ENCODE results near the gene YBX2.
A peak's percentile ranks its signal among the peaks of the same experiment; 100 is the strongest.

YBX2 gene

DNA sequence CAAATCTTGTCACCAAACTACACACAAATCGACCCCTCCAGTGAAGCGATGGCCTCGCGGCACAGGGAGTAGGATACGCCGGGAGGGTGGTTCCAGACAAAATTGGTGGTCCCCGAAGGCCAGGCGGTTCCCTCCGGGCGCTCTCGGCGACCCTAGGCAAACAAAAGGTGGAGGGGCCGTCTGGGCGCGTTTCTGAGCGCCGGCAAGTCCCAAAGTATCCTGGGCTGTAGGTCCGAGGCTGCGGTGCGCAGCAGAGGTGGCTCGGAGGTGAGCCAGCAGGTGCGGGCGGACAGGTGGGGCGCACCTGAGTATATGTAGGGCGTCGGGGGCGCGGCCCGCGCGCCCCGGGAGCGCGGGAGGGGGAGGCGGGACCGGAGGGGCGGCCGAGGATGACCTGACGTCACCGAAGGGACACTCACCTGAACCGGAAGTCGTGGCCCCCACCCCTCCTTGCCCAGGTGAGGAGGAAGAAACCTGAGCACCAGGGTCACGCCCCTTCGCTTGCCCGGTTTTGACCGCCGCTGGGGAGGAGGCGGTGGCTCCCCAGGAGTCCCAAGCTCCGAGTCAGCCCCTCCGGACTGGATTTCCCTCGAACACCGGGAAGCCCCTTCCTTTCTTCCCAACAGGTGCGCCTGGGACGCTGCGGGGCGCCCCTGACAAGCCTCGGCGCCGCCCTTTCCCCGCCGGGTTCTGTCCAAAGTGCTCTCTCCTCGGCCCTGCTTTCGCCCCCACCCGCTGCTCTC lies 32.1 kb downstream of the YBX2 start, which contains the start of gene CLDN7:
CLDN7 (minus strand) TSS at position 287 of the 743 bp plus-strand sequence. CDS start 435 bp downstream, outside the sequence.
- H3K4me3 ChIP-seq (ENCODE audit: low read depth, low read length): peak within 1 kb of the TSS; percentile 57
- TF ChIP-seq, protein P1, sequence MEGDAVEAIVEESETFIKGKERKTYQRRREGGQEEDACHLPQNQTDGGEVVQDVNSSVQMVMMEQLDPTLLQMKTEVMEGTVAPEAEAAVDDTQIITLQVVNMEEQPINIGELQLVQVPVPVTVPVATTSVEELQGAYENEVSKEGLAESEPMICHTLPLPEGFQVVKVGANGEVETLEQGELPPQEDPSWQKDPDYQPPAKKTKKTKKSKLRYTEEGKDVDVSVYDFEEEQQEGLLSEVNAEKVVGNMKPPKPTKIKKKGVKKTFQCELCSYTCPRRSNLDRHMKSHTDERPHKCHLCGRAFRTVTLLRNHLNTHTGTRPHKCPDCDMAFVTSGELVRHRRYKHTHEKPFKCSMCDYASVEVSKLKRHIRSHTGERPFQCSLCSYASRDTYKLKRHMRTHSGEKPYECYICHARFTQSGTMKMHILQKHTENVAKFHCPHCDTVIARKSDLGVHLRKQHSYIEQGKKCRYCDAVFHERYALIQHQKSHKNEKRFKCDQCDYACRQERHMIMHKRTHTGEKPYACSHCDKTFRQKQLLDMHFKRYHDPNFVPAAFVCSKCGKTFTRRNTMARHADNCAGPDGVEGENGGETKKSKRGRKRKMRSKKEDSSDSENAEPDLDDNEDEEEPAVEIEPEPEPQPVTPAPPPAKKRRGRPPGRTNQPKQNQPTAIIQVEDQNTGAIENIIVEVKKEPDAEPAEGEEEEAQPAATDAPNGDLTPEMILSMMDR (IDR thresholded peaks at IDR 0.05; ENCODE audit: insufficient read depth, low read depth, low read length, missing control alignments): no peak
- no peak for DNase-seq (ENCODE audit: low read depth)

DNA sequence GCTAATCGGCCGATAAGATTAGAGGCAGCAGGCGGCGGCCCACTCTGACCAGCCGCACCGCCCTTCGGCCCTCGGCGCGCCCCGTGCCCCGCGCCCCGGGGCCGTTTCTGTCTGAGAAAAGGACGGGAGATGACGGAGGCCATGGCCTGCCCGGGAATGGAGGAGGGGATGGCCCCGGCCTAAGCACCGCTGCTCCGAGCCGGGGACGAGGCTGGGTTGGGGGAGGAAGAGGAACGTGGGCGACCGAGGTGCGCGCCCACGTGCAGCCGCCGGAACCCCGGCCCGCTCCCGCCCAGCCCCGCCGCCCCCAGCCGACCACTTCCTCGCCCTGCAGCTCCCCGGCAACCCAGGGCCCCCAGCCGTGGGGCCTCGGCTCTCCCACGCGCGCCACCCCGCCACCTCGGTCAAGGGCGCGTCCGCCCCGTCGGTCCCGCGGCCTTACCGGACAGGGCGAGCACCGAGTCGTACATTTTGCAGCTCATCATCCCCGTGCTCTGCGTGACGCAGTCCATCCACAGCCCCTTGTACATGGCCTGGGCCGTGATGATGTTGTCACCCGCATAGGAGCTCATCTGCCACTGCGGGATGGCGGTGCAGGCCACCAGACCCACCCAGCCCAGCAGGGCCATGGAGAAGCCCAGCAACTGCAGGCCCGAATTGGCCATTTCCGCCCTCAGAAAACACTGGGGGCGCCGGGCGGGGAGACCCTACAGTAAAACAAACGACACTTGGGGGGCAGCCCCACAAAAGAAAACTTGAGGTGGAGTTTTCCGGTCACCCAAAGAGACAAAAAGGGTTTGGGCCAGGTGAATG lies 32.9 kb downstream of the YBX2 start:
- peak overlapping the region; percentile 57 for H3K4me3 ChIP-seq (ENCODE audit: low read depth, low read length)
- TF ChIP-seq, protein P1 (IDR thresholded peaks at IDR 0.05; ENCODE audit: insufficient read depth, low read depth, low read length, missing control alignments): no peak
- peak; percentile 29 for DNase-seq (ENCODE audit: low read depth)

DNA sequence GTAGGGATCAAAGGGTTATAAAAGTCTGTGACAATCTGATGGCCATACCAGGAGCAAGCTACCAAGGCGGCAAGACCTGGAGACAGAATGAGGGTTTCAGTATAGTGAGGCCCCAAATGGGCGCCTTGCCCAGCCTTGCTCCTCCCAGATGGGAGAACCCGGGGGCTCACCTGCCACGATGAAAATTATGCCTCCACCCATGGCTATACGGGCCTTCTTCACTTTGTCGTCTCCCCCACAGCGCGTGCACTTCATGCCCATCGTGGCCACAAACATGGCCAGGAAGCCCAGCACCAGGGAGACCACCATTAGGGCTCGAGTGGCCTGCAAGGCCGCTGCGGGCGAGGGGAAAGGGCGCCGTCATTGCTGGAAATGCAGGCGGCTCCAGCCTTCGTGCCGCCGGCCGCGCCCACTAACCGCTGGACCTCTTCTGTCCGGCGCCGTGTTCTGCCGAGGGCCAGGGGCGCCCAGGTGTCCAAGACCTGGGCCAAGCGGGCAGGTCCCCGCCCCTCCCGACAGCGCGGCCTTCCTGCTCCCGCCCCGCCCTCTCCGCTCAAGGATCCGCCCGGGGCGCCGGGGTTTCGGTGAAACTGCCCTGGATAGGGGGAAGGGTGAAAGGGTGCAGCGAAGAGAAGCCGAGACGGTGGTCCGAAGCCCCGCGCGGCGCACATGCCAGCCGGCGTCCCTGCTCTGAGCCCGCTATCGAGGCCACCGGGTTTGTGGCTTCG lies 33.6 kb downstream of the YBX2 start:
- TF ChIP-seq, protein P1 (IDR thresholded peaks at IDR 0.05; ENCODE audit: insufficient read depth, low read depth, low read length, missing control alignments): no peak
- peak; percentile 50 for DNase-seq (ENCODE audit: low read depth)
- H3K4me3 ChIP-seq (ENCODE audit: low read depth, low read length): peak overlapping the region; percentile 57

DNA sequence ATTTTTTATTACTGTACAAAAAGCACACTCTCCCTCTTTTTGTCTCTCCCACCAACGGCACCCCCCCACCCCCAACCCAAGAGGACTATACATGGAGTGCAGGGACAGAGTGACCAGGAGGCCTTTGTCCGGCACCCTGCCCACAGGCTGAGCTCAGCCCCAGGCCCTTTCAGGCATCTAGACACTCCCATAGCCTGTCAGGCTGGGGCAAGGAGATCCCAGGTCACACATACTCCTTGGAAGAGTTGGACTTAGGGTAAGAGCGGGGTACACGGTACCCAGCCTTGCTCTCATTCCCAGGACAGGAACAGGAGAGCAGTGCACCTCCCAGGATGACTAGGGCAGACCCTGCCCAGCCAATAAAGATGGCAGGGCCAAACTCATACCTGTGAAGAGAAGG lies 34.3 kb downstream of the YBX2 start:
- TF ChIP-seq, protein P1 (IDR thresholded peaks at IDR 0.05; ENCODE audit: insufficient read depth, low read depth, low read length, missing control alignments): no peak
- no peak overlapping the region for H3K4me3 ChIP-seq (ENCODE audit: low read depth, low read length)
- no peak for DNase-seq (ENCODE audit: low read depth)

DNA sequence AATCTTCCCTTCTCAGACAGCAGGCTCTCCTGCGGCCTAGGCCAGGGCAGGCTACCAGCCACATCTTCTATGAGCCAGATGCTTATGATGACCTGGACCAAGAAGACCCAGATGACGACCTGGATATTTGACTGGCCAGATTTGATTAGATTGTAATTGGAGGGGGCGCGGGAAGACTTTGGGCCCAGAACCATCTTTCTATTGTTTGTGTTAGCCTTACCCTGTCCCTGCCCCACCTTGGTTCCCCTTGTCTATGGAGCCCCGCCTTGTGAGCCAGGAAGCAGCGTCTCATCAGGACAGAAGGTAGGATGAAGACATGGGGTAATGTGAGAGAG lies 34.9 kb downstream of the YBX2 start:
- no peak overlapping the region for H3K4me3 ChIP-seq (ENCODE audit: low read depth, low read length)
- TF ChIP-seq, protein P1 (IDR thresholded peaks at IDR 0.05; ENCODE audit: insufficient read depth, low read depth, low read length, missing control alignments): no peak
- no peak for DNase-seq (ENCODE audit: low read depth)

DNA sequence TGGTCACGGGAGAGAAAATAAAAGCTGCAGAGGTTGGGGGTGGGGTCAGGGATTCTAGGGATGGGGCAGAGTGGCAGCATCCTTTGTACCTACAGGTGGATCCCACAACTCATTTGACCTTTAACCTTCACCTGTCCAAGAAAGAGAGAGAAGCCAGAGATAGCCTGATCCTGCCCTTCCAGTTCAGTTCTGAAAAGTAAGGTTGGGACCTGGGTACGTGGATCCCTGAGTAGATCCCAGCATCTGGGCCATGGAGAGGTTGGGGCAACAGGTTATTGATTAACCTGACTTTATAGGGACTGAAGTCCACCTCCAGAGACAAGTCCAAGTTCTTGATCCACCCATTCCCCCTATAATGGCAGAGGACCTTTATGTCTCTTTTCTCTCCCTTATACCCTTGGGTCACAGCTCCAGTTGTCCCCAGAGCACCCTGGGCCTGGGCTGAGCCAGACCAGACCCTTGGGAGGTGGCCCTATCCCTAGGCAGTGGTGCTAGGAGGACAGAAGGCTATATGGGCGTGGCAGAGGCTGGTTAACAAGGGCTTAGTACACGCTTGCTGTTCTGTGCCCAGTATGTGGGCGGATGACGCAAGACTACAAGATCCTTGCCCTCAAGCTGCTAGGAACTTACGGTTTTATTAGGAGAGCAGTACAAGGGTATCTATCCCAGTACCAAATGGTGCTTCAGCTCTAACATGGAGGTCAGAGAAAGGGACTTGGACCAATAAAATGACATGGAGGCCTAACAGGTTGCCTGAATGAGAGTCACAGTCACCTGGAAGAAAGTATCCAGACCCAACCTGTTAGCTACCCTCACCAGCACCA lies 35.5 kb downstream of the YBX2 start:
- DNase-seq (ENCODE audit: low read depth): no peak
- no peak overlapping the region for H3K4me3 ChIP-seq (ENCODE audit: low read depth, low read length)
- TF ChIP-seq, protein P1 (IDR thresholded peaks at IDR 0.05; ENCODE audit: insufficient read depth, low read depth, low read length, missing control alignments): no peak

Measured in GM12865 (cell line).